T47D (cell line): ENCODE measurements around the gene PLA2G3.
A peak's percentile ranks its signal among the peaks of the same experiment; 100 is the strongest.

Experiments used
- DNase-seq, 2 experiments: peaks; one replicate each; pipeline versions ENCODE4 v3.0.0 to v3.0.0-alpha.2; 2011 to 2012; ENCODE audit warnings: low read depth in 1 of 2, low spot score in 1 of 2
- JUND ChIP-seq: IDR thresholded peaks from 2 replicates; pipeline ENCODE4 v1.6.1; 2012; ENCODE audit warnings: low read depth
- in situ Hi-C: cut with HindIII; loops from 2 replicates; pipeline ENCODE4 v1.10.0; 2016; ENCODE audit warnings: low sequenced_read_pairs, low pct_unique_long_range_greater_than_20kb

Gene PLA2G3

GRCh38 chr22:31140746-31141145, 438 bp upstream of the PLA2G3 start:
- TF ChIP-seq JUND = no peak
- in situ Hi-C loops = no loop called here
- DNase-seq = no peak

- no peak for DNase-seq
- TF ChIP-seq JUND = no peak
- in situ Hi-C loops = no loop called here
Observed at GRCh38 chr22:31139066-31139465, 1.2 kb downstream of the PLA2G3 start.

- TF ChIP-seq JUND = no peak
- in situ Hi-C loops = no loop called here
- DNase-seq = no peak
Observed at GRCh38 chr22:31138126-31138525, 2.2 kb downstream of the PLA2G3 start.

- in situ Hi-C loops = no loop called here
- no peak for DNase-seq
- TF ChIP-seq JUND = no peak
Observed at GRCh38 chr22:31137721-31138120, 2.6 kb downstream of the PLA2G3 start.

- in situ Hi-C loops = no loop called here
- TF ChIP-seq JUND = no peak
- no peak for DNase-seq
Observed at GRCh38 chr22:31136711-31137110, 3.6 kb downstream of the PLA2G3 start.

GRCh38 chr22:31136155-31136554, 4.2 kb downstream of the PLA2G3 start:
- in situ Hi-C loops = no loop called here
- no peak for DNase-seq
- no peak for TF ChIP-seq JUND

GRCh38 chr22:31135706-31136105, 4.6 kb downstream of the PLA2G3 start:
- no peak for TF ChIP-seq JUND
- no peak for DNase-seq
- in situ Hi-C loops = no loop called here

- no peak for DNase-seq
- no peak for TF ChIP-seq JUND
- in situ Hi-C loops = no loop called here
Observed at GRCh38 chr22:31134688-31135087, 5.6 kb downstream of the PLA2G3 start.

- TF ChIP-seq JUND = no peak
- in situ Hi-C loops = no loop called here
- DNase-seq = no peak
Observed at GRCh38 chr22:31133911-31134310, 6.4 kb downstream of the PLA2G3 start.

- no peak for TF ChIP-seq JUND
- DNase-seq = peak in 1 of 2 experiments; percentile 85
- in situ Hi-C loops = no loop called here
Observed at GRCh38 chr22:31130873-31131272, 9.4 kb downstream of the PLA2G3 start.

- TF ChIP-seq JUND = no peak
- in situ Hi-C loops = no loop called here
Observed at GRCh38 chr22:31128156-31128555, 12.2 kb downstream of the PLA2G3 start.

GRCh38 chr22:31127181-31127772, 13.0 kb downstream of the PLA2G3 start:
- in situ Hi-C loops = no loop called here
- no peak for TF ChIP-seq JUND
- no peak for DNase-seq

More at GRCh38 chr22:31128156-31128555, 12.2 kb downstream of the PLA2G3 start:
- DNase-seq = no peak

- TF ChIP-seq JUND = no peak
- DNase-seq = no peak
- in situ Hi-C loops = no loop called here
Observed at GRCh38 chr22:31126869-31127175, 13.5 kb downstream of the PLA2G3 start.

- no peak for DNase-seq
- in situ Hi-C loops = no loop called here
- TF ChIP-seq JUND = no peak
Observed at GRCh38 chr22:31126128-31126868, 14.0 kb downstream of the PLA2G3 start.
